K562 (cell line): Measurements from ENCODE around the gene TSTD2. TPM values are rescaled to one million over a fixed set of nuclear protein-coding genes. Genes with fewer than 3 reads are reported as not detected.

Experiments used
- ATF7 ChIP-seq: fragments of 450-650 bp; IDR thresholded peaks from 2 replicates; pipeline ENCODE4 v1.7.1; 2014; ENCODE audit warnings: mild to moderate bottlenecking, moderate library complexity
- HNRNPH1 ChIP-seq: fragments of 200-400 bp; formaldehyde crosslinking; optimal IDR thresholded peaks from 2 replicates; pipeline ENCODE3; 2017; ENCODE audit warnings: low read depth, mild to moderate bottlenecking, low read length, moderate library complexity
- MIER1 ChIP-seq: fragments of 450-650 bp; IDR thresholded peaks from 2 replicates; pipeline ENCODE4 v1.6.1; 2016; ENCODE audit warnings: antibody characterized with exemption, mild to moderate bottlenecking, low read depth
- MTA3 ChIP-seq: fragments of 450-650 bp; formaldehyde crosslinking; IDR thresholded peaks from 2 replicates; pipeline ENCODE4 v1.6.1; 2017; ENCODE audit warnings: mild to moderate bottlenecking, borderline replicate concordance
- MXI1 ChIP-seq: IDR thresholded peaks from 2 replicates; pipeline ENCODE4 v1.6.1; 2011; ENCODE audit warnings: low read depth, mild to moderate bottlenecking, improper control_type of control experiment, low read length
- NFE2L1 ChIP-seq: fragments of 450-650 bp; IDR thresholded peaks from 2 replicates; pipeline ENCODE4 v1.6.1; 2016; ENCODE audit warnings: missing genetic modification characterization, low read depth, mild to moderate bottlenecking, missing compliant biosample characterization, moderate library complexity, borderline replicate concordance
- POLR2B ChIP-seq: fragments of 450-650 bp; IDR thresholded peaks from 2 replicates; pipeline ENCODE4 v1.6.1; 2018; ENCODE audit warnings: low read depth; ENCODE audit not compliant: partially characterized antibody
- RAD21 ChIP-seq, 2 experiments: fragments of 250-450 bp in 1 of 2; fragments of 450-650 bp in 1 of 2; sonication (Bioruptor Pico) in 1 of 2; formaldehyde crosslinking in 1 of 2; IDR thresholded peaks in 1 of 2; conservative IDR thresholded peaks in 1 of 2; 2 replicates each; pipeline versions ENCODE4 v1.4.0 to v1.8.0; 2020 to 2022; ENCODE audit warnings: mild to moderate bottlenecking in 2 of 2, moderate library complexity in 1 of 2
- RBM14 ChIP-seq: fragments of 200-400 bp; formaldehyde crosslinking; IDR thresholded peaks from 2 replicates; pipeline ENCODE4 v1.6.1; 2018; ENCODE audit warnings: low read depth, mild to moderate bottlenecking, low read length, moderate library complexity, borderline replicate concordance; ENCODE audit not compliant: insufficient read depth
- RFX5 ChIP-seq: IDR thresholded peaks from 2 replicates; pipeline ENCODE4 v1.6.1; 2011; ENCODE audit warnings: low read depth, mild to moderate bottlenecking, improper control_type of control experiment, low read length
- SMAD2 ChIP-seq: fragments of 150-350 bp; IDR thresholded peaks from 2 replicates; pipeline ENCODE4 v1.6.1; 2014; ENCODE audit warnings: low read depth, mild to moderate bottlenecking, low read length
- SP2 ChIP-seq: IDR thresholded peaks from 2 replicates; pipeline ENCODE4 v1.6.1; 2011; ENCODE audit warnings: mild to moderate bottlenecking, low read depth, low read length, moderate library complexity; ENCODE audit not compliant: poor library complexity, severe bottlenecking; ENCODE audit errors: extremely low read depth
- SRSF7 ChIP-seq: fragments of 200-400 bp; formaldehyde crosslinking; optimal IDR thresholded peaks from 2 replicates; pipeline ENCODE3; 2017; ENCODE audit warnings: mild to moderate bottlenecking, low read depth, low read length
- TCFL5 ChIP-seq: fragments of 250-450 bp; sonication (Bioruptor Pico); conservative IDR thresholded peaks from 2 replicates; pipeline ENCODE4 v1.6.1; 2021; ENCODE audit warnings: mild to moderate bottlenecking, moderate library complexity, matching md5 sums
- ZNF274 ChIP-seq: IDR thresholded peaks from 2 replicates; pipeline ENCODE4 v1.6.1; 2011; ENCODE audit warnings: low read depth, mild to moderate bottlenecking, low read length, moderate library complexity, borderline replicate concordance
- ZNF584 ChIP-seq: fragments of 200-800 bp; sonication (Bioruptor generic); IDR thresholded peaks from 2 replicates; pipeline ENCODE4 v1.6.1; 2016; ENCODE audit warnings: low read depth, mild to moderate bottlenecking, missing genetic modification characterization, missing compliant biosample characterization
- polyA plus RNA-seq, 8 experiments: library from polyadenylated mRNA; depleted of rRNA in 4 of 8; stranded (reverse) in 5 of 8; unstranded in 3 of 8; fragments of >200 nt; fragmentation: Nextera tagmentation in 2 of 8; fragmentation: Illumina TruSeq in 1 of 8; extraction: Ambion mirVana in 2 of 8; extraction: Trizol in 1 of 8; gene quantifications; 2 replicates each; pipeline versions ENCODE4 v1.2.1 to v1.2.3, GENCODE V29; 2011 to 2014; ENCODE audit warnings: inconsistent platforms in 1 of 8, missing spikeins in 1 of 8
- total RNA-seq, 7 experiments: library from RNA; depleted of rRNA in 6 of 7; stranded (reverse); fragments of >200 nt in 6 of 7; fragmentation: Illumina TruSeq in 2 of 7; extraction: Trizol in 2 of 7; gene quantifications; 2 replicates each; pipeline versions ENCODE4 v1.2.1 to v1.2.3, GENCODE V29; 2011 to 2021; ENCODE audit warnings: low replicate concordance in 1 of 7
- TF ChIP-seq, protein P1 (sequence below): fragments of 450-650 bp; IDR thresholded peaks from 2 replicates; pipeline ENCODE4 v1.6.1; 2016; ENCODE audit warnings: missing biosample characterization, missing genetic modification characterization
- TF ChIP-seq, protein P2 (sequence below): sonication (generic); formaldehyde crosslinking; IDR thresholded peaks from 2 replicates; pipeline ENCODE4 v1.8.1; 2023; ENCODE audit warnings: mild to moderate bottlenecking, missing genetic modification reagents
- TF ChIP-seq, protein P3 (sequence below): IDR thresholded peaks from 2 replicates; pipeline ENCODE4 v1.6.1; 2014; ENCODE audit warnings: antibody characterized with exemption

TSTD2 gene
- total and polyA plus RNA-seq, 9 of the 15 experiments (the other 6 are each of a cell fraction or from before 2014, with no cell fraction given): 10.1 to 36.7 (median 19.0) TPM

DNA sequence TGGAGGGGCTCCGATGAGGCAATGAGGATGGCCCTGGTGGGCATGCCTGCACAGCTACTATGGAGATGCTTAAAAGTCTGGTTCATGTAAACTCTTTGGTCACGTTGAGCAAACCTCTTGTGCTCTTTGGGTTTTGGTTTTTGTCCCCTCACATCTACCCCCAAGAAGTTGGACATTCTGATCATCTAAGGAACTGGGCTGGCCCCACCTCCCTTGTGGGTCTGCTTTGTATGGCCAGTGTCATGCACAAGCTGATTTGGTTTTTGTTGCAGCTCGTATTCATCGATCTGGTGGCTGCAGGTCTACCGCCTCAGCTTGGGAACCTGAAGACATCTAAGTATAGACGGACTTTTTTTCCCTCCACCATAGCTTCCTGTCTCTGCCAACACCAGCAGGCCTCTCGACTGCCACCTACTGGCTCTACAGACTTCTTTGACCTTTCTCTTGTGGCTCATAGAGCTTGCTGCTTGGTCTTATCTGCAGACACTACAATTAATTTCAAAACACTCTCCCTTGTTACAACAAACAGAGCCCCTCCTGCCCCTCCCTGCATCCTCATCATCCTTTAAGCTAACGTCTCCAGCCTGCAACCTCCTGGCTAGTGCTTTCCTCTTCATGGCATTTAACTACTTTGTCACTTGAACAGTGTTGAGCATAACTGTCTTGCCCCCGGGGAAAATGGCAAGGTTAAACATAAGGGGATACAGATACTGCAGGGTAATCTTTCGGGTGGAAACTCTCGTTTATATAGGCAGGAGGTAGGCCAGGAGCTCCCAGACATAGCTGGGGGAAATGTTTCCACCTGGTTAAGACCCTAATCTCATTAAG is 34.5 kb downstream of the TSTD2 start (continued):
- no peak for TF ChIP-seq NFE2L1
- TF ChIP-seq MIER1: no peak
- no peak for TF ChIP-seq SRSF7
- TF ChIP-seq POLR2B: peak; percentile 19
- TF ChIP-seq ZNF274: no peak
- no peak for TF ChIP-seq MXI1
- TF ChIP-seq SP2: no peak
- TF ChIP-seq, protein P1, sequence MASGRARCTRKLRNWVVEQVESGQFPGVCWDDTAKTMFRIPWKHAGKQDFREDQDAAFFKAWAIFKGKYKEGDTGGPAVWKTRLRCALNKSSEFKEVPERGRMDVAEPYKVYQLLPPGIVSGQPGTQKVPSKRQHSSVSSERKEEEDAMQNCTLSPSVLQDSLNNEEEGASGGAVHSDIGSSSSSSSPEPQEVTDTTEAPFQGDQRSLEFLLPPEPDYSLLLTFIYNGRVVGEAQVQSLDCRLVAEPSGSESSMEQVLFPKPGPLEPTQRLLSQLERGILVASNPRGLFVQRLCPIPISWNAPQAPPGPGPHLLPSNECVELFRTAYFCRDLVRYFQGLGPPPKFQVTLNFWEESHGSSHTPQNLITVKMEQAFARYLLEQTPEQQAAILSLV (tag): no peak
- TF ChIP-seq ZNF584 (CRISPR knock-in tag): no peak
- TF ChIP-seq, protein P2, sequence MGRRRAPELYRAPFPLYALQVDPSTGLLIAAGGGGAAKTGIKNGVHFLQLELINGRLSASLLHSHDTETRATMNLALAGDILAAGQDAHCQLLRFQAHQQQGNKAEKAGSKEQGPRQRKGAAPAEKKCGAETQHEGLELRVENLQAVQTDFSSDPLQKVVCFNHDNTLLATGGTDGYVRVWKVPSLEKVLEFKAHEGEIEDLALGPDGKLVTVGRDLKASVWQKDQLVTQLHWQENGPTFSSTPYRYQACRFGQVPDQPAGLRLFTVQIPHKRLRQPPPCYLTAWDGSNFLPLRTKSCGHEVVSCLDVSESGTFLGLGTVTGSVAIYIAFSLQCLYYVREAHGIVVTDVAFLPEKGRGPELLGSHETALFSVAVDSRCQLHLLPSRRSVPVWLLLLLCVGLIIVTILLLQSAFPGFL (CRISPR knock-in tag): no peak
- peak; percentile 70 to 83 for TF ChIP-seq RAD21 (CRISPR knock-in tag; conservative IDR thresholded peaks at IDR 0.05 in 1 of 2, IDR thresholded peaks at IDR 0.05 in 1 of 2)
- TF ChIP-seq HNRNPH1: no peak
- no peak for TF ChIP-seq RFX5
- no peak for TF ChIP-seq SMAD2
- TF ChIP-seq, protein P3, sequence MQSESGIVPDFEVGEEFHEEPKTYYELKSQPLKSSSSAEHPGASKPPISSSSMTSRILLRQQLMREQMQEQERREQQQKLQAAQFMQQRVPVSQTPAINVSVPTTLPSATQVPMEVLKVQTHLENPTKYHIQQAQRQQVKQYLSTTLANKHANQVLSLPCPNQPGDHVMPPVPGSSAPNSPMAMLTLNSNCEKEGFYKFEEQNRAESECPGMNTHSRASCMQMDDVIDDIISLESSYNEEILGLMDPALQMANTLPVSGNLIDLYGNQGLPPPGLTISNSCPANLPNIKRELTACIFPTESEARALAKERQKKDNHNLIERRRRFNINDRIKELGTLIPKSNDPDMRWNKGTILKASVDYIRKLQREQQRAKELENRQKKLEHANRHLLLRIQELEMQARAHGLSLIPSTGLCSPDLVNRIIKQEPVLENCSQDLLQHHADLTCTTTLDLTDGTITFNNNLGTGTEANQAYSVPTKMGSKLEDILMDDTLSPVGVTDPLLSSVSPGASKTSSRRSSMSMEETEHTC: no peak
- no peak for TF ChIP-seq ATF7
- TF ChIP-seq MTA3: 0 out of 2 replicates have a peak, but pooled peaks have one; percentile 42
- no peak for TF ChIP-seq TCFL5 (CRISPR knock-in tag)
- TF ChIP-seq RBM14: no peak
